LNCAP (cell line): Measurements from ENCODE around the gene GPX7.

ENCODE experiments used
- CTCF ChIP-seq: fragments of 450-650 bp; IDR thresholded peaks from 2 replicates; pipeline ENCODE4 v1.5.1; 2017; ENCODE audit warnings: mild to moderate bottlenecking

Gene GPX7

GRCh38 chr1:52623812-52624211, 21.6 kb downstream of the GPX7 start:
- TF ChIP-seq CTCF = no peak

GRCh38 chr1:52627028-52627427, 24.9 kb downstream of the GPX7 start:
- no peak for TF ChIP-seq CTCF

GRCh38 chr1:52628614-52629324, 26.6 kb downstream of the GPX7 start:
- no peak for TF ChIP-seq CTCF

- no peak for TF ChIP-seq CTCF
Measured at GRCh38 chr1:52629325-52629643, 27.1 kb downstream of the GPX7 start.

GRCh38 chr1:52629667-52630066, 27.5 kb downstream of the GPX7 start:
- TF ChIP-seq CTCF = no peak

GRCh38 chr1:52631759-52632331, 29.7 kb downstream of the GPX7 start:
- TF ChIP-seq CTCF = no peak

- no peak for TF ChIP-seq CTCF
Measured at GRCh38 chr1:52632732-52633290, 30.6 kb downstream of the GPX7 start, which contains the start of gene SHISAL2A. TSS of gene SHISAL2A (plus strand) at chr1:52633168. CDS start at chr1:52633494, 326 bp downstream.
